Rectal smooth muscle tissue (tissue), 1 donor: ENCODE data around the gene BTG2.
"Not testable (repeated sequence)": the region's sequence is repeated elsewhere in the genome, so short reads cannot be mapped to it uniquely, and the experiment has no call there.

Source experiments
- H3K27ac ChIP-seq: one replicate; pipeline ENCODE4 v1.7.0; 2013; ENCODE audit warnings: low read depth, low read length, inconsistent platforms
- H3K27me3 ChIP-seq: one replicate; pipeline ENCODE4 v1.7.0; 2013; ENCODE audit warnings: low read length; ENCODE audit not compliant: control insufficient read depth, insufficient read depth
- H3K36me3 ChIP-seq: one replicate; pipeline ENCODE4 v1.7.0; 2013; ENCODE audit warnings: low read length; ENCODE audit not compliant: control insufficient read depth, insufficient read depth
- H3K4me1 ChIP-seq: one replicate; pipeline ENCODE4 v1.7.0; 2013; ENCODE audit warnings: low read length; ENCODE audit not compliant: control insufficient read depth, insufficient read depth
- H3K4me3 ChIP-seq: one replicate; pipeline ENCODE4 v1.7.0; 2013; ENCODE audit warnings: low read length
- H3K9ac ChIP-seq: one replicate; pipeline ENCODE4 v1.7.0; 2013; ENCODE audit warnings: low read length

The BTG2 gene

DNA sequence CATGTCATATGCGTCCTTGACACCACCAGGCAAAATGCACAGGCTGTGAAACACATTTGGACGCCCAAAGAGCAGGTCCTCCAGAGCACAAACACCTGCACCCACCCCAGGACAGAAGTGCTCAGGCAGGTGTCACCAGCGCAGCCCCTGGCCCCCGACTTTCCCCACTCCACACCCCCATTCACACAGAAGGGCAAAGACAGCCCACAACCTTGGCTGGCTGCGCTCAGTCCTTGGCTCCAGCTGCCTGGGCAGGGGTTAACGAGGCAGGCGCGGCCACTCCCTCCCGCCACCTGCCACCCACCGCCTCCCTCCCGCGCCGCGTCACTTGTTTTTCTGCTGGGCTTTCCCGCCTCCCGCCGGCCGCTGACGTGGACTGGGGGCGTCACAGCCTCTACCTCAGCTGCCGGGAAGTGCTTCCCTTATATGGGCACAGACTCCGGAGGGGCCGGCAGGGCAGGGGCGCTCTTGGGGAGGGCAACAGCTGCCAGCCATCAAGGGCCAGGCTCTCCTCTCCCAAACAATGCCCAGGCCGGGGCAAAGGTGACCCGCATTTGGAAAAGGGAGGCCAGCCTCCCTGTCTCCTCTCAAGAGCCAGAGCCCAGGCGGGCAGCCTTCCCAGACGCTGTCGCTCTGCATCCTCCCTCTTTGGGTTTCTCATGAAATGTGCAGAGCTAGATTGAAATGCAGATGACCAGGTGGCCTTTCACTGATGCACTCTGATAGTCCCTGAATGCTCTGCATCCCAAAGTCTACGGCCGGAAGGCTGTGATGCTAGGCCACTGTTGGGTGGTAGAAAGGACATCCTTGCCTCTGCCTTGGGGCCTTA lies 14.8 kb upstream of the BTG2 start:
- peak overlapping the region; percentile 67 for H3K4me3 ChIP-seq
- H3K9ac ChIP-seq: peak overlapping the region; percentile 80
- no peaks in the 10 kb centered on the region for H3K36me3 ChIP-seq
- H3K27ac ChIP-seq: peak overlapping the region; percentile 95
- H3K27me3 ChIP-seq: no peaks in the 10 kb centered on the region
- peaks cover 24% of the 10 kb centered on the region for H3K4me1 ChIP-seq

DNA sequence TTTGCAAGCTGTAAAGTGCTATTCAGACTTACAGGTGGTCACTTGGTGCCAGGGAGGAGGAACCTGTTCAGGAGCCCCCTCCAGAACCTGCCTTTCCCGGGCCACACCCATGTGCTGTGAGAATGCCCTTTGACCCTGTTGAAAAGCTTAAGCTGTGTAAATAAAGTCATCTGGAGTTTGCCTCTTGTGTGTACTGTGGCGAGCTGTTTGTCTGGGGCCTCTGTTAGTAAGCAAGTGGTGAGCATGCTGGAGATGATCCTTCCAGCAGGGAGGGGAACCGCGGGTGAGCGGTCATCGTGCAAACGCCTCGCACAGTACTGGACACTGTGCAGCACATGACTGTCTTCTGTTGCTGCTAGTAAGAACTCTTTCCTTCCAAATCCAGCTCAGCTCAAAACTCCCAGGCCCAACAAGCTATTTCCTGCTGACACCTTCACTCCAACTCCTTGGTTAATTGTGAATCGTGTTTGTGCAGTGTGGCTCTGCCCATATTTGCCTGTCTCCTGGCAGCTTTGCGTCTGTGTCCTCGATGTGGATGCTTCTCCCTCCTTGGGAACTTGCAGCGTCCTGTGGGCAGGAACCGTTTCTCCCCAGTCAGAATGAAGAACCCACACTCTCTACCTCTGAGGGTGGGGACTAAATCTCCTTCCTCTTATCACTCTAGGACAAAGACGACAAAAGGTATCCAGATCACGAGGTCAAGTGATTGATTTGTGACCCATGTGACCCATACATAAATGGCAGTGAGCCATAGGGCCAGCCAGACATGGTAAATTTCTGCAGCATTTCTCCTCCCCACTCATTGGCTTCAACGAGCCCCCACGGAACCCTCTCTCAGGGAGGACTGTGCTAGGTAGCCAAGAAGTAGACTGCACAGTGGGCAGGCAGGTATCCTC lies 13.9 kb upstream of the BTG2 start:
- peaks cover 19% of the 10 kb centered on the region for H3K4me1 ChIP-seq
- no peaks in the 10 kb centered on the region for H3K36me3 ChIP-seq
- peak overlapping the region; percentile 48 for H3K4me3 ChIP-seq
- peak overlapping the region; percentile 95 for H3K27ac ChIP-seq
- no peaks in the 10 kb centered on the region for H3K27me3 ChIP-seq
- H3K9ac ChIP-seq: peak overlapping the region; percentile 29

DNA sequence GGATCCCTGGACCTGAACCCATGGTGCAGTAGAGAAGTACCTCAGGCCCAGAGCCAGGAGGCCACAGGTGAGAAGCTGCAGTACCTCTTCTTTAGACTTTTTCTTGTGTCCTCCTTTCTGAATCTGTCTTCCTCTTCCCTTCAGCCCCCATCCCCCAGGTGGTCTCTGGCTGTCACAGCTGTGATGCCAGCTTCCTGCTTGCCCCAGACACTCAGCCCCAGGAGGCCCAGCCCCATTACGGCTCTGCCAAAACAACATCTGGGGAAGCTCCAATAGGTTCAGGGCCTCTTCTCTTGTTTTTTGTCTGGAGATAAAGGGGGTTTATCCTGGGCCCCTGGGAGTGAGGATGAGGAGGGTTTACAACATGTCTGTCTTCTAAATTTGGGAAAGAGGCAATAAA lies 9.5 kb upstream of the BTG2 start:
- Histone ChIP-seq H3K9ac (no peak overlapping the region), H3K4me3 (no peak overlapping the region), H3K36me3 (no peaks in the 10 kb centered on the region), H3K27ac (no peak overlapping the region), H3K27me3 (no peaks in the 10 kb centered on the region), H3K4me1 (peaks cover 8% of the 10 kb centered on the region)

DNA sequence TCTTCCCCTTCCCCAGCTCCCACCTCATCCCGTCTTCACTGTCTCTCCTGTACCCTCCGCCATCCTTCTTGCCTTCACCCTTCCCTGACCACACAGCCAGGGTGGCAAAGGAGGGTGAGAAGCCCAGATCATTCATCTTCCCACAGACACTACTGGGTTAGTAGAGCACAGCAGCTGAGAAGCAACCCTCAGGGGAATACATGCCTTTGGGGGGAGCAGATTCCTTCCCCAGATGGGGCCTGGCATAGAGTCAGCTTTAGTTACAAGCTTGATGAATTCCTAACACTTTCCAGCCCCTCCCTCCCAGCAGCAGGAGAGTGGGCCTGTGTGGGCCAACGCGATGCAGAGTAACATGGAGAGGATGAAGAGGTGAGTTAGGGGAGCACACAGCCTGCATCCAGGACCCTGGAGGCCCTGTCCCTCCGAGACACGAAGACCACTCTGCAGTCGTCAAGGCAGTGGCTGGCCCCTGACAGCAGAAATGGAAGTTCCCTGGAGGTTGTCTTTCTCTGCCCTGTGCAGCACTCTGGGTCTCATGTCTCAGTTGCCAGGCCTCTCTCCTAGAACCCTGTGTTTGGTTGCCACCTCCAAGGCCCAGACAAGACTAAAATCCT lies 8.8 kb upstream of the BTG2 start:
- no peak overlapping the region for H3K4me3 ChIP-seq
- H3K27me3 ChIP-seq: no peaks in the 10 kb centered on the region
- no peak overlapping the region for H3K9ac ChIP-seq
- H3K27ac ChIP-seq: no peak overlapping the region
- no peaks in the 10 kb centered on the region for H3K36me3 ChIP-seq
- peaks cover under 1% of the 10 kb centered on the region for H3K4me1 ChIP-seq

DNA sequence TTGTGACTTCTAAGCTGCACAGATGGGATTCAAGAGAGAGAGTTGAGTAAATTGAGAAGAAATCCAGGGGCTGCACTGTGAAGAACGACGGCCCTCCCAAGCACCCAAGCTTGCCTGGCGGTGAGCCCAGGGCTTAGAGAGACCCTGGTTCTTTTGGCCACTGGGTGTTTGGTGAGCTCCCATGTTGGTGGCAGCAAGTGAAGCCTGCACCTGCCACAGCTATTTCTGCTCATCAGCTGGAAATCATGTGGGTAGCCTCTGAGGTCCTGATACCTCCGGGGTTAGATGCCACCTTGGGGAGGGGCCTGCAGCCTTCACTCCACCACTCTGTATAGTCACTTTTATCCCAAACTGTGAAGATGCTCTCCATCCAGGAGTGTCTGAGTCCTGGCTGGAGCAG lies 6.2 kb upstream of the BTG2 start:
- Histone ChIP-seq H3K36me3 (no peaks in the 10 kb centered on the region), H3K4me3 (no peak overlapping the region), H3K4me1 (no peaks in the 10 kb centered on the region), H3K27me3 (no peaks in the 10 kb centered on the region), H3K9ac (no peak overlapping the region), H3K27ac (no peak overlapping the region)

DNA sequence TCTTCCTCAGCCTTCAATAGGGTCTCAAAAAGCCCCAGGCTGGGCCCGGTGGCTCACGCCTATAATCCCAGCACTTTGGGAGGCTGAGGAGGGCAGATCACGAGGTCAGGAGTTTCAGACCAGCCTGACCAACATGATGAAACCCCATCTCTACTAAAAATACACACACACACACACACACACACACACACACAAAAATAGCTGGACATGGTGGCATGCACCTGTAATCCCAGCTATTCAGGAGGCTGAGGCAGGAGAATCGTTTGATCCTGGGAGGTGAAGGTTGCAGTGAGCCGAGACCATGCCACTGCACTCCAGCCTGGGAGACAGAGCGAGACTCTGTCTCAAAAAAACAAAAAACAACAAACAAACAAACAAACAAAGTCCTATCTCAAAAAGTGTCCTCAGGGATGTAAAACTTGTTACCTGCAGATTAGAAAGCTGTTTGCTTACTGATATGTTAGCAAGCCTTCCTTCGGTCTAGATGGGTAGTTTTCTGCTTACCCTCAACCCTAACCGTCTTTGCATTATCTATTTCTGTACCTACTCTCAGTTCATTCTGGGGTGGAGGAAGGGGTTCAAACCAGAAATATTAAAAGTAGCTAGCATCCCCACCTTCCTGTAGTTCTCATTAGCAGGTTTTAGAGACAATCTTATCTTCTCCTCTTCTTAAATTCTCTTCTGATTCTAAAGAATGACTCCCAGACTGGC lies 5.4 kb upstream of the BTG2 start:
- H3K36me3 ChIP-seq, H3K4me3 ChIP-seq, H3K27me3 ChIP-seq, H3K4me1 ChIP-seq, H3K27ac ChIP-seq, H3K9ac ChIP-seq: not testable (repeated sequence)

DNA sequence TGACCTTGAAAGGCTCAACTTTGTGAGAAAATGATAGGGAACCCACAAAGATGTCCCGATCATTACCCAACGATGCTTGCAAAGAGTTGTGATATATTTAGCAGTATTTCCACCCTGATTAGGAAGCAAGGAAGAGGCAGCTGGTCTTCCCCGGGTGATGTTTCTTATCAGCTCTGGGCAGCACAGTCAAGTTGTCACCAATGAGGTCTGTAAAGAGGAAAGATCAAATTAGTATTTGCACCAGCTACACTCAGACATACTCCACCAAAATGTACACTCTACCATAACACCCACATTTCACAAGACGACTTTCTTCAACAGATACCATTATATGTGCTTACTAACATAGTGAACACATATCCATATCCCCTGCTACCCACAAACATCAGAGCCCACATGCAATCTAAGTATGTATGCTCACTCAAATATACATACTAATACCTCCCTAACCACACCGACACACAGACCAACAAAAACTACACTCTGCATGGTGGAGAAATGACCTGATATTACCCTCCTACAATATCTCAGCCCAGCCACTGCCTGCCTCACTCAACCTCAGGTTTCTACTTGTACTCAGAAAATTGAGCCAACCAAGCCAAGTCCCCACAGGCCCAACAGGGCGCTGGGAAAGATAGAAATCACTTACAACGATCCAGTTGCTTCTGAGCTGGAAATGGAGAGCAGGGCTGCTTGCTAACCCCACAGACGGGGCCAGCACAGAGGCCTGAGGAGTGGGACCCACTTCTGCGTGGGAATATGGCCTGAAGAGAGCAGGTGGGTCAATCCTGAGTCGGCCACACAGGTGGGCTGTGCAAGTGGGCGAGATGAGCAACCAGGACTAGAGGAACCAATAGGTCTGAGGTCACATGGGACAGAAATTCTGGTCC lies 4.6 kb upstream of the BTG2 start:
- Histone ChIP-seq H3K4me3 (no peak overlapping the region), H3K36me3 (no peaks in the 10 kb centered on the region), H3K9ac (no peak overlapping the region), H3K4me1 (peaks cover 5% of the 10 kb centered on the region), H3K27me3 (no peaks in the 10 kb centered on the region), H3K27ac (no peak overlapping the region)

DNA sequence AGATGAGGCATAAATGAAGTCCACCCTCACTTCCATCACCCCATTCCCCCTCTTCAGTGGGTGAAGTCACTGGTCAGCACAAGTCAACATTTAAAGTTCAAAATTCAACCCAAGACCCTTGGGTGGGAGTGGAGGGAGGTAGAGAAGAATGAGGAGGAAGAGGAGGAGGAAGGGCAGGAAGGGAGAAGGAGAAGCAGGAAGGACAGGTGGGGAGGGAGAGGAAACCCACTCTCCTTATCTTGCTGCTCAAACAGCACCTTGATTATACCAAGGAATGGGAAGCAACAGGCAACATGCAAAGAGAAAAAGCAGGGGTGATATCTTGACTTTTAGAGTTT lies 4.0 kb upstream of the BTG2 start:
- Histone ChIP-seq H3K4me3 (no peak overlapping the region), H3K4me1 (peaks cover 5% of the 10 kb centered on the region), H3K9ac (no peak overlapping the region), H3K27me3 (no peaks in the 10 kb centered on the region), H3K27ac (no peak overlapping the region), H3K36me3 (no peaks in the 10 kb centered on the region)

DNA sequence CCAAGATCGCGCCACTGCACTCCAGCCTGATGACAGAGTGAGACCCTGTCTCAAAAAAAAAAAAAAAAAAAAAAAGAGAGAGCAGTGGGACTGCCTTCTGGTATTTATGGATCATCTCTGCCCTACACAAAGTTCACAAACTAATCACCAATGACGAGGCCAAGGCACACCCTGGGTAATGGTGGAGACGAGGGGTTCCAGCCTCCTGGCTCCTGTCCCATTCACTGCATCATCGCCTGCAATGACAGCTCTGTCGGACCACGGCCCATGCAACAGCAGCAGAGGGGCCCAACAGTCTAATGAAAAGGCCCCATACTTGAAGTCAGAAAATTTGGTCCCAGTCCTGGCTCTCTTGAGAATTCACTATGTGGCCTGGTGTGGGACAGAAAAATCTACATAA lies 2.9 kb upstream of the BTG2 start:
- Histone ChIP-seq H3K27ac (no peak overlapping the region), H3K27me3 (no peaks in the 10 kb centered on the region), H3K4me1 (peaks cover 5% of the 10 kb centered on the region), H3K36me3 (peaks cover 7% of the 10 kb centered on the region), H3K4me3 (no peak overlapping the region), H3K9ac (no peak overlapping the region)

DNA sequence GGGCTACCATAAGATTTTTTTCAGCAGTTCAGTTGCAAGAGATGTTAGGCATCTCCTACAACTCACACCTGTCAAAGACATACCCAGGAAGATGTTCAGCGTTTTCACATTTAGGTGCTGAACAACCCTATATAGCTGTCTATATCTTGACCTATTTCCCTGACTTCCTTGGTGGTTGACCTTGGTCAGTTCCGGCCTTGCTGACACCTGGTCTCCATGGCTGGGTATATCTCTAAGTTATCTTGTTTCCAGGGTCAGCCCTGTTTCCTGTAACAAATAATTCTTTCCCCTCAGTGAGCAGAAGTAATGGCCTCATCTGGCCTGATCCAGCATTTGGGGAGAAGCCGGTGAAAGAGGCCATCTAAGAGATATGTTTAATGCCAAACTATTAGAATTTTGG lies 2.4 kb upstream of the BTG2 start:
- Histone ChIP-seq H3K36me3 (peaks cover 7% of the 10 kb centered on the region), H3K27me3 (no peaks in the 10 kb centered on the region), H3K9ac (no peak overlapping the region), H3K4me3 (no peak overlapping the region), H3K27ac (no peak overlapping the region), H3K4me1 (peaks cover 9% of the 10 kb centered on the region)

DNA sequence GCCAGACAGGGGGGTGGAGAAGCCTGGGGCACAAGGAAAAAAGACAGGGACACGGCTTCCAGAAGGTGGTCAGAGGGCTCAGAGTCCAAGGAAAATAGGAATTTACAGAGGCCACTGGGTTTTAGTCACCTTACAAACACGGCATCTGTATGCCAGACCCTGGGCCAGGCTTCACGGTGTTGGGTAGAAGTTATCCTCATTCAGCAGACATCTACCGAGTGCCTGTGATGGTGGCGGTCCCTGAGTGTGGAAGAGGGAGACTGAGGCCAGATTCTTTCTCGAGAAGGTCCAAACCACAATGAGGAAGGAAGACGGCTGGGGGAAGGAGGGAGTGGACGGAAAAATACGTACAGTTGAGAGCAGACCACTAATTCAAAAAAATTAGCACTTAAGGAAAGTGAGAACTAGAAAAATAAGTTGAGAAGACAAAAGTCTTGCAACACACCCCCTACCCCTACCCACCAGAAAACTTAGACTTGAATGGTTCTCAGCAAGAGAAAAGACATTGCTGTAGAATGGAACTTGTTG lies 864 bp upstream of the BTG2 start:
- H3K36me3 ChIP-seq: peaks cover 17% of the 10 kb centered on the region
- H3K4me1 ChIP-seq: peaks cover 19% of the 10 kb centered on the region
- H3K27ac ChIP-seq: peak overlapping the region; percentile 98
- H3K4me3 ChIP-seq: peak overlapping the region; percentile 80
- no peaks in the 10 kb centered on the region for H3K27me3 ChIP-seq
- H3K9ac ChIP-seq: peak overlapping the region; percentile 96
